ENCODE results near the gene HEPN1. TPM values are rescaled to one million over a fixed set of nuclear protein-coding genes. Genes with fewer than 3 reads are reported as not detected.

The HEPN1 gene
- total and polyA plus RNA-seq, 2 of the 8 experiments (the other 6 are each of a cell fraction or from before 2014, with no cell fraction given) = not detected

GRCh38 chr11:124877631-124877909, 41.5 kb upstream of the HEPN1 start (continued):
- TF ChIP-seq ZNF274 (IDR thresholded peaks at IDR 0.05; ENCODE audit: borderline replicate concordance, extremely low read depth, low read length) (no peak), RXRA (IDR thresholded peaks at IDR 0.05; ENCODE audit: insufficient read depth, low read depth, low read length) (no peak), TBP (IDR thresholded peaks at IDR 0.05; ENCODE audit: low read depth, low read length) (no peak)
